ENCODE data around the gene PMS1.
"Not testable (repeated sequence)": the region's sequence is repeated elsewhere in the genome, so short reads cannot be mapped to it uniquely, and the experiment has no call there.

The PMS1 gene

GRCh38 chr2:189860161-189860560, 75.9 kb downstream of the PMS1 start:
- DNase-seq (ENCODE audit: extremely low read depth in 1 of 2, low read depth in 1 of 2) = no peak

GRCh38 chr2:189862751-189863150, 78.5 kb downstream of the PMS1 start:
- DNase-seq (ENCODE audit: extremely low read depth in 1 of 2, low read depth in 1 of 2) = no peak

DNA sequence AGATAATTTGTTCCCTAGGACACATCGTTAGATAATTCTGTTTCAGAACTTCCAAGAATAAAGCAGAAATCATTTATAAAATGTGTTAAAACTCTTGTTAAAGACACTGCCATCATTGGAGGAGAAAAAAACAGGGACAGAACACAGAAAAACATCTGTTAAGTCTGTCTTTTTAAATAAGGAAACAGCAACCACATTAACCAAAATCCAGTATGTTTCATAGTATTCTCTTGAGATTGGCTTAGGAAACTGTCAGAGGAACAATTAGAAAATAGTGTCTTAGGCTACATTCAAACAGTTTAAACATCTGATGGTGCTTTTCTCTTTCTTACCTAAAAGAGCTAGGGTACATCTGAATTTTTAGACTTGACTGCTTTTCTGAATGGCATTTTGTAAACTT, 81.6 kb downstream of the PMS1 start:
- no peak for DNase-seq (ENCODE audit: extremely low read depth in 1 of 2, low read depth in 1 of 2)

GRCh38 chr2:189866296-189866695, 82.0 kb downstream of the PMS1 start:
- no peak for DNase-seq (ENCODE audit: extremely low read depth in 1 of 2, low read depth in 1 of 2)

- no peak for DNase-seq (ENCODE audit: extremely low read depth in 1 of 2, low read depth in 1 of 2)
These were observed 84.6 kb downstream of the PMS1 start for GRCh38 chr2:189868896-189869295.

- DNase-seq (ENCODE audit: extremely low read depth in 1 of 2, low read depth in 1 of 2) = no peak
These were observed 86.3 kb downstream of the PMS1 start for GRCh38 chr2:189870381-189871085.

GRCh38 chr2:189873696-189874095, 89.4 kb downstream of the PMS1 start:
- no peak for DNase-seq (ENCODE audit: extremely low read depth in 1 of 2, low read depth in 1 of 2)

- DNase-seq (ENCODE audit: extremely low read depth in 1 of 2, low read depth in 1 of 2) = no peak
These were observed 90.5 kb downstream of the PMS1 start for GRCh38 chr2:189874586-189875320.

- no peak for DNase-seq (ENCODE audit: extremely low read depth in 1 of 2, low read depth in 1 of 2)
These were observed 92.0 kb downstream of the PMS1 start for GRCh38 chr2:189876271-189876670.

- DNase-seq (ENCODE audit: extremely low read depth in 1 of 2, low read depth in 1 of 2) = no peak
These were observed 95.4 kb downstream of the PMS1 start for GRCh38 chr2:189879716-189880081.

GRCh38 chr2:189880429-189880828, 96.2 kb downstream of the PMS1 start:
- no peak for DNase-seq (ENCODE audit: extremely low read depth in 1 of 2, low read depth in 1 of 2)

GRCh38 chr2:189880832-189881492, 96.7 kb downstream of the PMS1 start:
- no peak for DNase-seq (ENCODE audit: extremely low read depth in 1 of 2, low read depth in 1 of 2)

DNA sequence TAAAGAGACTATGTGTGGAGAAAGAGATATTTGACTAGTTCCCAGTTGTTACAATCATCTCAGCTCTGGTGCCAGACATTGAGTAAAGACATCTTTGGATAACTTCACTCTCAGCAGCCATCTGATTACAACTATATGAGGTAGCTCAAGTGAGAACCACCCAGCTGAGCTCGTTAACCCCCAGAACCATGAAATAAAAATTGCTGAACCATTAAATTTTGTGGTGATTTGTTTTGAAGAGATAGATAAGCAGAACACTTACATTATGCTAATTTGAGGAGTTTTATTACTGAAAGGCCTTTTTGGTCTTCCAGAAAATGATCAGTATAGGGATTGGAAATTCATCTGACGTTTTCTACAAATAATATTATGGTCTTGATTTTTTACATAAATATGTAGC, 101.1 kb downstream of the PMS1 start:
- DNase-seq (ENCODE audit: extremely low read depth in 1 of 2, low read depth in 1 of 2) = no peak

DNA sequence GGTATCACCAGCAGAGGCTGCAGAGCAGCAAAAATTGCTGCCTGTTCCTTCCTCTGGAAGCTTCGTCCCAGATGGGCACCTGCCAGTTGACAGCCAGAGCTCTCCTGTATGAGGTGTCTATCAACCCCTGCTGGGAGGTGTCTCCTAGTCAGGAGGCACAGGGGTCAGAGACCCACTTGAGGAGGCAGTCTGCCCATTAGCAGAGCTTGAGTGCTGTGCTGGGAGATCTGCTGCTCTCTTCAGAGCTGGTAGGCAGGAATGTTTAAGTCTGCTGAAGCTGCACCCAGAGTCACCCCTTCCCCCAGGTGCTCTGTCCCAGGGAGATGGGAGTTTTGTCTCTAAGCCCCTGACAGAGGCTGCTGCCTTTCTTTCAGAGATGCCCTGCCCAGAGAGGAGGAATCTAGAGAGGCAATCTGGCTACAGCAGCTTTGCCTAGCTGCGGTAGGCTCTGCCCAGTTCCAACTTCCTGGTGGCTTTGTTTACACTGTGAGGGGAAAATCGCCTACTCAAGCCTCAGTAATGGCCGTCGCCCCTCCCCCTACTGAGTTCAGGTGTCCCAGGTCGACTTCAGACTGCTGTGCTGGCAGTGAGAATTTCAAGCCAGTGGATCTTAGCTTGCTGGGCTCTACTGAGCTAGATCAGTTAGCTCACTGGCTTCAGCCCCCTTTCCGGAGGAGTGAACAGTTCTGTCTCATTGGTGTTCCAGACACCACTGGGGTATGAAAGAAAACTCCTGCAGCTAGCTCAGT, 108.5 kb downstream of the PMS1 start:
- DNase-seq (ENCODE audit: extremely low read depth in 1 of 2, low read depth in 1 of 2) = not testable (repeated sequence)

DNA sequence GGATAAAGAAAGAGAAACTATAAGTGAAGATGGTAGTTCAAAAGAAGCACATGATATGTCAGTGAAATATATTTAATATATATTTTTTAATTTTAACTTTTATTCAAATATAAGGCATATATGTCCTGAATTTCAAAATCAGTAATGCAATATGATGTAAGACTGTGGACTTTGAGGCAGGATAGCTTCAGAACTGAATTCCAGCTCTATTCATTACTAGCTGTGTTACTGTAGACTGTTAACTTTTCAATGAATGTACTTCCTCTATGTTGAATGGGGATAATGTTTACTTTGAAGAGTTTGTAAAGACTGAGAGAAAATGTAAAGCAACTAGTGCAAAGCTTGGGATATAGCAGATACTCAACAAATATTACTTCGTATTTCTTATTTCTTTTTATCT, 112.6 kb downstream of the PMS1 start:
- DNase-seq (ENCODE audit: extremely low read depth in 1 of 2, low read depth in 1 of 2) = no peak

DNA sequence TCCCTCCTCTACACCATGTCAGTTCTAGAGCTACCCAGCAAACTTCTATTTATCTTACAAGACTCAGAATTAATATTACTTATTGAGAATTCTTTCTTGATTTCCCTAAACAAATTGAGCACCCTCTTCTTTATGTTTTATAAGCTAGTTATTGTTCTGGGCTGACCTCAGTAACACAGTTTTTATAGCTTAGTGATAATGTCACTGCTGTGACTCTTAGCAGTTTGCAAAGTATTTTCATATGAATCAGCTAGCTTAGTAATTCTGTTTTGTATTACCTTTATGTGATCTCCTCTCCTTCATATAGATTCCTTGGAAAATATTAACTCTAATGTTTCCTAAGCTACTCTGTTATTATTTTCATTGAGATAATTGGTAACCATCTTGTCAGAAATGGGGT, 114.9 kb downstream of the PMS1 start:
- no peak for DNase-seq (ENCODE audit: extremely low read depth in 1 of 2, low read depth in 1 of 2)

DNA sequence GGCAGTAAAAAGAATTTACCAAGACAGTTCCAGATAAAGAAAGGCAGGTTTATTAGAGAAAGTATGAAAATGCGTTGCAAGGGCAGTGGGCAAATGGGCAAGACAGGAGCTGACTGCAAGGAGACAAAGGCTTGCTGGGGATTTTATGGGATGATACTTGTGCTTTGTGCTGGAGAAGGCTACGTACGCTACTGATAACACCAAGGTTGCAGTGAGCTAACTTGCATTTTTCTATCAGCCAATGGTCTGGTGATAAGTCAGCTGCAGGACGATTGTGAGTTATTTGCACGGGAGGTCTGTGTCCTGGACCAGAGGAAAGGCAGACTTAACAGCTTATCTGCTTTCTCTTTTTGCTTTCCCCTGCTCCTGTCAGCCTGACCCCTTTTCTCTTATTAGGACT, 116.5 kb downstream of the PMS1 start:
- DNase-seq (ENCODE audit: extremely low read depth in 1 of 2, low read depth in 1 of 2) = no peak

GRCh38 chr2:189901664-189902063, 117.4 kb downstream of the PMS1 start:
- no peak for DNase-seq (ENCODE audit: extremely low read depth in 1 of 2, low read depth in 1 of 2)

DNA sequence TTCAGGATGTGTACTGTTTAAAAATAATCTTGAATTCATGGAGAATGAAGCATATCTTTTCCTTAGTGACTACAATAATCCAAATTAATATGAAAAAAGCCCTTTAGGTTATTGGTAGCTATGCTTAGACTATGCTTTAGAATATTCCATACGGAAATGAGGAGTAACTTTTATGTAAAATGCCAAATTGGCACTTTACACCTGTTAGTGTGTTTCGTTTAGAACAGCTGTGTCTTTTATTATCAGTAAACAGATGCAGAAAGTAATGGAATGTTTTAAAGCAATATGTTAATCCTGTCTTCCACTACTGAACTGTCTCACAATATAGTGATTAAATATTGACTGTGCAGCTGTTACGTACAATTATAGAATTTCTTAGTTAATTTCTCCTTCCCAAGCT, 129.6 kb downstream of the PMS1 start:
- DNase-seq (ENCODE audit: extremely low read depth in 1 of 2, low read depth in 1 of 2) = no peak

DNA sequence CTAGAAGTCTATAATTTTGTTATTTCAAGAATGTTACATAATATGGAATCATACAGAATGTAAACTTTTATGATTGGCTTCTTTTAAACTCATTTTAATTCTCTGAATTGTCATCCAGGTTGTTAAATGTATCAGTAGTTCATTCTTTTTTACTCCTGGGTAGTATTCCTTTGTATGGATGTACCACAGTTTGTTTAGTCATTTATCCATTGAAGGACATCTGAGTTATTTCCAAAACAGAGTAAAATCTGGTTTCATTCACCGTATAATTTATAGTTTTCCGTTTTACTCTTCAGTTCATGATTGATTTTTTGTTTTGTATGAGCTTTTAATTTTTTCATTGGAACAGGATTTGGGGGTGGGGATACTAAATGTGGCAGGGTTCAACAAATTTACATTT, 132.4 kb downstream of the PMS1 start:
- DNase-seq (ENCODE audit: extremely low read depth in 1 of 2, low read depth in 1 of 2) = no peak

Data from stimulated activated CD8-positive, alpha-beta memory T cell treated with anti-CD3 and anti-CD28 coated beads, Interleukin-7, amount 100 ng/mL, for 48 hours (primary cell).